Stimulated activated naive B cell treated with anti-CD40 and anti-IgM and Interleukin-4, amounts not matched to agents 10 μg/mL and 1 μg/mL and 100 μg/mL, for 72 hours (primary cell): ENCODE measurements around the gene MIF.
"Not testable (repeated sequence)": the region's sequence is repeated elsewhere in the genome, so short reads cannot be mapped to it uniquely, and the experiment has no call there.

Experiments
- ATAC-seq, 2 donors: fragments of 150-1000 bp; cut with Tn5 transposase; replicated peaks; 2 replicates each; pipeline ENCODE4 v1.10.0; 2021; ENCODE audit warnings: moderate library complexity in 1 of 2
- DNase-seq: peaks from one replicate; pipeline ENCODE4 v3.0.0; 2021
- H3K27ac Mint-ChIP-seq: one replicate; pipeline ENCODE4 v1.8.0; 2022; ENCODE audit warnings: mild to moderate bottlenecking, mixed read lengths
- H3K27me3 Mint-ChIP-seq, 2 donors: one replicate each; pipeline ENCODE4 v1.8.0; 2022; ENCODE audit warnings: mixed read lengths in 2 of 2
- H3K36me3 Mint-ChIP-seq, 2 donors: one replicate each; pipeline ENCODE4 v1.8.0; 2022; ENCODE audit warnings: mixed read lengths in 2 of 2, mild to moderate bottlenecking in 1 of 2
- H3K4me1 Mint-ChIP-seq, 2 donors: one replicate each; pipeline ENCODE4 v1.8.0; 2022; ENCODE audit warnings: mixed read lengths in 2 of 2, mild to moderate bottlenecking in 1 of 2
- H3K4me3 Mint-ChIP-seq, 2 donors: one replicate each; pipeline ENCODE4 v1.8.0; 2022; ENCODE audit warnings: mild to moderate bottlenecking in 2 of 2, mixed read lengths in 2 of 2, moderate library complexity in 1 of 2
- H3K9me3 Mint-ChIP-seq, 2 donors: one replicate each; pipeline ENCODE4 v1.8.0; 2022; ENCODE audit warnings: mixed read lengths in 2 of 2, mild to moderate bottlenecking in 1 of 2

Gene MIF

GRCh38 chr22:23859201-23859600 lies 35.0 kb upstream of the MIF start:
- H3K27me3 Mint-ChIP-seq, result no peaks in the 10 kb centered on the region
- no peaks in the 10 kb centered on the region for H3K9me3 Mint-ChIP-seq
- DNase-seq (no peak), ATAC-seq (no peak)
- H3K27ac Mint-ChIP-seq, result no peak overlapping the region
- peaks cover 13 to 19% of the 10 kb centered on the region in 2 donors for H3K36me3 Mint-ChIP-seq
- H3K4me3 Mint-ChIP-seq, result peak overlapping the region; percentile 96 to 97
- H3K4me1 Mint-ChIP-seq, result peaks cover 24 to 31% of the 10 kb centered on the region in 2 donors

GRCh38 chr22:23860187-23860586 lies 34.0 kb upstream of the MIF start:
- peaks cover 24 to 31% of the 10 kb centered on the region in 2 donors for H3K4me1 Mint-ChIP-seq
- not testable (repeated sequence) for H3K4me3 Mint-ChIP-seq, DNase-seq, ATAC-seq, H3K27ac Mint-ChIP-seq, H3K9me3 Mint-ChIP-seq, H3K27me3 Mint-ChIP-seq
- peaks cover 13 to 19% of the 10 kb centered on the region in 2 donors for H3K36me3 Mint-ChIP-seq

- Mint-ChIP-seq H3K4me3 (no peak overlapping the region), H3K9me3 (no peaks in the 10 kb centered on the region), H3K27ac (no peak overlapping the region), H3K36me3 (peaks cover 20 to 33% of the 10 kb centered on the region in 2 donors), H3K4me1 (peaks cover 19 to 29% of the 10 kb centered on the region in 2 donors), H3K27me3 (no peaks in the 10 kb centered on the region)
- DNase-seq (no peak), ATAC-seq (peak in 1 of 2 donors; percentile 15)
These were observed 32.1 kb upstream of the MIF start for GRCh38 chr22:23862103-23862502.

GRCh38 chr22:23864499-23865154 lies 29.6 kb upstream of the MIF start:
- not testable (repeated sequence) for ATAC-seq, H3K27ac Mint-ChIP-seq, H3K9me3 Mint-ChIP-seq, DNase-seq, H3K4me3 Mint-ChIP-seq, H3K27me3 Mint-ChIP-seq
- Mint-ChIP-seq H3K4me1 (peaks cover 12 to 15% of the 10 kb centered on the region in 2 donors), H3K36me3 (peaks cover 30 to 49% of the 10 kb centered on the region in 2 donors)

GRCh38 chr22:23868580-23868979 lies 25.6 kb upstream of the MIF start:
- no peak overlapping the region for H3K27ac Mint-ChIP-seq
- peaks cover 2 to 6% of the 10 kb centered on the region in 2 donors for H3K4me1 Mint-ChIP-seq
- H3K9me3 Mint-ChIP-seq, result no peaks in the 10 kb centered on the region
- peaks cover 30 to 43% of the 10 kb centered on the region in 2 donors for H3K36me3 Mint-ChIP-seq
- DNase-seq (no peak), ATAC-seq (no peak)
- H3K4me3 Mint-ChIP-seq, result no peak overlapping the region
- no peaks in the 10 kb centered on the region for H3K27me3 Mint-ChIP-seq

- Mint-ChIP-seq H3K9me3 (no peaks in the 10 kb centered on the region), H3K27me3 (no peaks in the 10 kb centered on the region), H3K4me3 (no peak overlapping the region), H3K36me3 (peaks cover 32 to 45% of the 10 kb centered on the region in 2 donors), H3K4me1 (peaks cover 0 to 2% of the 10 kb centered on the region in 2 donors), H3K27ac (no peak overlapping the region)
- DNase-seq (no peak), ATAC-seq (peak in 1 of 2 donors; percentile 67)
These were observed 19.3 kb upstream of the MIF start for GRCh38 chr22:23874871-23875270.

GRCh38 chr22:23875801-23876200 lies 18.4 kb upstream of the MIF start:
- Mint-ChIP-seq H3K27ac (no peak overlapping the region), H3K36me3 (peaks cover 30 to 40% of the 10 kb centered on the region in 2 donors), H3K9me3 (no peaks in the 10 kb centered on the region), H3K4me3 (no peak overlapping the region), H3K27me3 (no peaks in the 10 kb centered on the region), H3K4me1 (peaks cover 0 to 2% of the 10 kb centered on the region in 2 donors)
- ATAC-seq (no peak), DNase-seq (no peak)

- ATAC-seq (no peak), DNase-seq (no peak)
- Mint-ChIP-seq H3K4me1 (peaks cover 0 to 6% of the 10 kb centered on the region in 2 donors), H3K27ac (no peak overlapping the region), H3K36me3 (peaks cover 36 to 50% of the 10 kb centered on the region in 2 donors), H3K9me3 (no peaks in the 10 kb centered on the region), H3K4me3 (no peak overlapping the region), H3K27me3 (no peaks in the 10 kb centered on the region)
These were observed 16.6 kb upstream of the MIF start for GRCh38 chr22:23877566-23877965.

- Mint-ChIP-seq H3K27ac (no peak overlapping the region), H3K9me3 (no peaks in the 10 kb centered on the region), H3K36me3 (peaks cover 33 to 53% of the 10 kb centered on the region in 2 donors), H3K4me1 (peaks cover 0 to 6% of the 10 kb centered on the region in 2 donors), H3K27me3 (no peaks in the 10 kb centered on the region), H3K4me3 (no peak overlapping the region)
- ATAC-seq, result no peak
- DNase-seq, result no peak
These were observed 16.0 kb upstream of the MIF start for GRCh38 chr22:23878219-23878618.

GRCh38 chr22:23882370-23882769 lies 11.8 kb upstream of the MIF start:
- no peaks in the 10 kb centered on the region for H3K27me3 Mint-ChIP-seq
- no peak for ATAC-seq

GRCh38 chr22:23883658-23884057 lies 10.5 kb upstream of the MIF start:
- Mint-ChIP-seq H3K27me3 (no peaks in the 10 kb centered on the region), H3K4me3 (no peak overlapping the region), H3K27ac (peak overlapping the region; percentile 14), H3K9me3 (no peaks in the 10 kb centered on the region), H3K4me1 (peaks cover 0 to 4% of the 10 kb centered on the region in 2 donors), H3K36me3 (peaks cover 28 to 45% of the 10 kb centered on the region in 2 donors)
- DNase-seq (no peak), ATAC-seq (no peak)

More at GRCh38 chr22:23882370-23882769, 11.8 kb upstream of the MIF start:
- H3K36me3 Mint-ChIP-seq, result peaks cover 32 to 49% of the 10 kb centered on the region in 2 donors
- no peak overlapping the region for H3K4me3 Mint-ChIP-seq
- no peak overlapping the region for H3K27ac Mint-ChIP-seq
- no peaks in the 10 kb centered on the region for H3K9me3 Mint-ChIP-seq
- peaks cover 0 to 4% of the 10 kb centered on the region in 2 donors for H3K4me1 Mint-ChIP-seq
- DNase-seq, result no peak

GRCh38 chr22:23884140-23884539 lies 10.0 kb upstream of the MIF start:
- Mint-ChIP-seq H3K4me1 (peaks cover 0 to 4% of the 10 kb centered on the region in 2 donors), H3K9me3 (no peaks in the 10 kb centered on the region), H3K27ac (no peak overlapping the region), H3K27me3 (no peaks in the 10 kb centered on the region), H3K36me3 (peaks cover 28 to 45% of the 10 kb centered on the region in 2 donors), H3K4me3 (no peak overlapping the region)
- DNase-seq, result no peak
- no peak for ATAC-seq

- Mint-ChIP-seq H3K27me3 (no peaks in the 10 kb centered on the region), H3K9me3 (no peaks in the 10 kb centered on the region), H3K4me3 (no peak overlapping the region), H3K27ac (no peak overlapping the region), H3K36me3 (peaks cover 13 to 19% of the 10 kb centered on the region in 2 donors), H3K4me1 (peaks cover 6 to 7% of the 10 kb centered on the region in 2 donors)
- DNase-seq (no peak), ATAC-seq (no peak)
These were observed 5.4 kb upstream of the MIF start for GRCh38 chr22:23888615-23889401.

- Mint-ChIP-seq H3K27me3 (no peaks in the 10 kb centered on the region), H3K4me1 (peaks cover 9 to 11% of the 10 kb centered on the region in 2 donors), H3K27ac (no peak overlapping the region), H3K36me3 (peaks cover 11 to 19% of the 10 kb centered on the region in 2 donors), H3K4me3 (no peak overlapping the region), H3K9me3 (no peaks in the 10 kb centered on the region)
- ATAC-seq, result no peak
- DNase-seq, result no peak
These were observed 4.6 kb upstream of the MIF start for GRCh38 chr22:23889620-23890019.

GRCh38 chr22:23891726-23892125 lies 2.5 kb upstream of the MIF start:
- H3K9me3 Mint-ChIP-seq, result no peaks in the 10 kb centered on the region

More at GRCh38 chr22:23891726-23892125, 2.5 kb upstream of the MIF start:
- peaks cover 16 to 30% of the 10 kb centered on the region in 2 donors for H3K4me1 Mint-ChIP-seq
- H3K27me3 Mint-ChIP-seq, result no peaks in the 10 kb centered on the region
- ATAC-seq (no peak), DNase-seq (no peak)
- H3K36me3 Mint-ChIP-seq, result peaks cover 16 to 18% of the 10 kb centered on the region in 2 donors
- no peak overlapping the region for H3K4me3 Mint-ChIP-seq
- H3K27ac Mint-ChIP-seq, result no peak overlapping the region
